ENCODE results near the gene PLN. TPM values are rescaled to one million over a fixed set of nuclear protein-coding genes. Genes with fewer than 3 reads are reported as not detected.

The PLN gene
- total and polyA plus RNA-seq, 10 donors, result 0.43 to 3.9 (median 2.3) TPM

DNA sequence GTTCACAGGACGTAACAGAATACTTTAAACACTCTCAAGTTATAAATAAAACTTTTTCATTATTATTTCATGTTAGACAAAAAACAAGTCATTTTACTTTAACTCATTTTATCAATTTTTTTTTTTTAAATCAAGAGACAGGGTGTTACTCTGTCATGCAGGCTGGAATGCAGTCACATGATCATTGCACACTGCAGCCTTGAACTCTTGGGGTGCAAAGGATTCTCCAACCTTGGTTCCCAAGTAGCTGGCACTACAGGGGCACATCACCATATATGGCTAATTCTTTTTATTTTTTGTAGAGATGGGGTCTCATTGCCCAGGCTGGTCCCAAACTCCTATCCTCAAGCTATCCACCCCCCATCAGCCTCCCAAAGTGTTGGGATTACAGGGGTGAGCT is 14.2 kb downstream of the PLN start:
- WGBS, 5 donors, result 90 to 98% (median 93%) methylated on average over 1 of the region's 1 CpG
- TF ChIP-seq, protein P1, sequence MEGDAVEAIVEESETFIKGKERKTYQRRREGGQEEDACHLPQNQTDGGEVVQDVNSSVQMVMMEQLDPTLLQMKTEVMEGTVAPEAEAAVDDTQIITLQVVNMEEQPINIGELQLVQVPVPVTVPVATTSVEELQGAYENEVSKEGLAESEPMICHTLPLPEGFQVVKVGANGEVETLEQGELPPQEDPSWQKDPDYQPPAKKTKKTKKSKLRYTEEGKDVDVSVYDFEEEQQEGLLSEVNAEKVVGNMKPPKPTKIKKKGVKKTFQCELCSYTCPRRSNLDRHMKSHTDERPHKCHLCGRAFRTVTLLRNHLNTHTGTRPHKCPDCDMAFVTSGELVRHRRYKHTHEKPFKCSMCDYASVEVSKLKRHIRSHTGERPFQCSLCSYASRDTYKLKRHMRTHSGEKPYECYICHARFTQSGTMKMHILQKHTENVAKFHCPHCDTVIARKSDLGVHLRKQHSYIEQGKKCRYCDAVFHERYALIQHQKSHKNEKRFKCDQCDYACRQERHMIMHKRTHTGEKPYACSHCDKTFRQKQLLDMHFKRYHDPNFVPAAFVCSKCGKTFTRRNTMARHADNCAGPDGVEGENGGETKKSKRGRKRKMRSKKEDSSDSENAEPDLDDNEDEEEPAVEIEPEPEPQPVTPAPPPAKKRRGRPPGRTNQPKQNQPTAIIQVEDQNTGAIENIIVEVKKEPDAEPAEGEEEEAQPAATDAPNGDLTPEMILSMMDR (IDR thresholded peaks at IDR 0.05 in 8 of 11, conservative IDR thresholded peaks at IDR 0.05 in 3 of 11), result no peak
- TF ChIP-seq POLR2AphosphoS5 (IDR thresholded peaks at IDR 0.05), result no peak
- TF ChIP-seq POLR2A (IDR thresholded peaks at IDR 0.05), result no peak
- no peak overlapping the region for H3K27ac ChIP-seq
- DNase-seq, result no peak
- no peaks in the 10 kb centered on the region for H3K9me3 ChIP-seq
- peaks cover 10 to 40% (median 17%) of the 10 kb centered on the region in 6 donors for H3K4me1 ChIP-seq
- H3K4me3 ChIP-seq, result no peak overlapping the region
- intact Hi-C loops (cut with DNase I; ENCODE audit: low total_unique reads), result no loop called here
- H3K36me3 ChIP-seq, result peaks cover 0 to 33% (median 0%) of the 10 kb centered on the region in 6 donors
- H3K27me3 ChIP-seq (replicated peaks in 1 of 7), result no peaks in the 10 kb centered on the region

DNA sequence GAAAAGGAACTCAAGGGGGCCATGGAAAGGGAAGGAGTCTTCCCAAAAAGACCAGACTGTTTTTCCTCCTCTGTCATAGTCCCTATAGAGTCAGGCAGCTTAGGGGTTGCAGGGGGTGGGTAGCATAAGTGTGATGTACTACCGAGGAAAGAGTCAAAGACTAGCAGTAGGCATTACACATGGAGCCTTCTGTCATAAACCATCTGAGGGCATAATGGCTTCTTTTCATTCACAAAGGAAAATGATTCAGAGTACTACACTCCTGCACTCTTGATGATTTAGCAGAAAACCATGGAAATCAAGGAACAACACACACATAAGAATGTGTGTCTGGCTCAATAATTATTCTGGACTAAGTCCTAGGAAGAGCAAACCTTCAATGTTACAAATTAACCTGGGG is 14.9 kb downstream of the PLN start:
- intact Hi-C loops (cut with DNase I; ENCODE audit: low total_unique reads), result no loop called here
- Histone ChIP-seq H3K36me3 (peaks cover 0 to 33% (median 0%) of the 10 kb centered on the region in 6 donors), H3K4me1 (peaks cover 10 to 33% (median 17%) of the 10 kb centered on the region in 6 donors), H3K27me3 (replicated peaks in 1 of 7) (no peaks in the 10 kb centered on the region), H3K9me3 (no peaks in the 10 kb centered on the region), H3K27ac (no peak overlapping the region), H3K4me3 (no peak overlapping the region)
- no peak for DNase-seq
- WGBS, 5 donors, result 89 to 100% (median 93%) methylated on average over 1 of the region's 1 CpG
- TF ChIP-seq POLR2AphosphoS5 (IDR thresholded peaks at IDR 0.05) (no peak), POLR2A (IDR thresholded peaks at IDR 0.05) (no peak)
- TF ChIP-seq, protein P1 (IDR thresholded peaks at IDR 0.05 in 8 of 11, conservative IDR thresholded peaks at IDR 0.05 in 3 of 11), result no peak

DNA sequence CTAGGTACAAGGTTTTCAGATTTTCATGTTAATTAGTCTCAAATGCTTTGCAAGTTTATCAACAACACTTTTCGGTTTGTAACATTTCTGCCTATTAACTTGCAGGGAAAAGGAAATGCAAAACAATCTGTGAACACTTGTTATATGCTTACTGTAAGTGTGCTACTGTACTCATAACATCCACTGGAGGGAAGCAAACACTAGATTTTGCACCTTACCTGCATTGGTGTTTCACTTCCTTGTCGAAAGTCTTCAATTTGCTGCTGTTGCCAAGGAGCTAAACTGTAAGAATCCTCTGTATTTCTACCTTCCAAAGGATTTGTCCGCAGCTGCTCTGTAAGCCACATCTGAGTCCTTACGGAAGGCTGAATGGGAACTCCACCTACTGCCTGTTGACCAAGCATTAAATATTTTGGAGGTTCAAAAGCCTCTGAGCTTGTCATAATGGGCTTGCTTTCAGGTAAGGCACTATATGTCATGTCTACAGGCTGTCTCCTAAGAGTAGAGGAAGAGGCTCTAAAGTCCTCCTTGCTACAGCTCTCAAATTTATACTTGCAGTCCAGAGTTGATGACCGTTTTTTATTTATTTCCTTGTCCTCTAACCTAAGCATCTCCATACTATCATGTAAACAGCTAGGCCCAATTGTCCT is 17.3 kb downstream of the PLN start:
- H3K27me3 ChIP-seq (replicated peaks in 1 of 7), result no peaks in the 10 kb centered on the region
- intact Hi-C loops (cut with DNase I; ENCODE audit: low total_unique reads), result no loop called here
- TF ChIP-seq POLR2AphosphoS5 (IDR thresholded peaks at IDR 0.05), result no peak
- TF ChIP-seq, protein P1 (IDR thresholded peaks at IDR 0.05 in 8 of 11, conservative IDR thresholded peaks at IDR 0.05 in 3 of 11), result peak in 10 of 11 experiments; percentile 36 to 72 (median 49)
- H3K36me3 ChIP-seq, result peaks cover 0 to 33% (median 0%) of the 10 kb centered on the region in 6 donors
- WGBS, 5 donors, result 75 to 86% (median 80%) methylated on average over 5 of the region's 5 CpGs
- H3K27ac ChIP-seq, result no peak overlapping the region
- no peak overlapping the region for H3K4me3 ChIP-seq
- no peaks in the 10 kb centered on the region for H3K9me3 ChIP-seq
- peaks cover 0 to 12% (median 4%) of the 10 kb centered on the region in 6 donors for H3K4me1 ChIP-seq
- no peak for DNase-seq

DNA sequence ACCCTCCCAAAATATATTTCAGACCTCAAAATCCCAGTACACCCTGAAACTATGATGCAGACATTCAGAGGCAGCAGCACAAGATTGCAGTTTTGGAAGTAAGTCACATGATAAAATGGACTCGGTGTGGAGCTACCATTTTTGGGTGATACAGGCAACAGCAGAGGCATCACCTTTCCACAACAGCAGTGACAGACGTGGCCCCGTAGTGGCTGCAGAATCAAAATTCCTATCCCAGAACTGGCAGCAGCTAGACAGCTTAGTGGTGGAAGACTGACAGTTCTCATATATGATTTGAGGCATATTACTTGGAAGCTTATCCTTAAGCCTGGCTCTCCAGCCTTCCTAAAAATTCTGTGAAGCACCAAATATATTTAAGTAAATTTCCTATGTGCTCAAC is 19.9 kb downstream of the PLN start:
- H3K27ac ChIP-seq, result no peak overlapping the region

More for the DNA sequence above, 19.9 kb downstream of the PLN start:
- peaks cover 0 to 7% (median 2%) of the 10 kb centered on the region in 8 donors for H3K9me3 ChIP-seq
- H3K4me3 ChIP-seq, result no peak overlapping the region
- peaks cover 0 to 33% (median 0%) of the 10 kb centered on the region in 6 donors for H3K36me3 ChIP-seq
- DNase-seq, result no peak
- 91 to 100% (median 95%) methylated on average over 3 of the region's 3 CpGs for WGBS, 5 donors
- H3K4me1 ChIP-seq, result peaks cover 0 to 12% (median 4%) of the 10 kb centered on the region in 6 donors
- no peak for TF ChIP-seq POLR2A (IDR thresholded peaks at IDR 0.05)
- TF ChIP-seq, protein P1 (IDR thresholded peaks at IDR 0.05 in 8 of 11, conservative IDR thresholded peaks at IDR 0.05 in 3 of 11), result no peak
- no peak for TF ChIP-seq POLR2AphosphoS5 (IDR thresholded peaks at IDR 0.05)
- H3K27me3 ChIP-seq (replicated peaks in 1 of 7), result no peaks in the 10 kb centered on the region
- intact Hi-C loops (cut with DNase I; ENCODE audit: low total_unique reads), result no loop called here
